Stimulated activated naive B cell treated with anti-CD40 and anti-IgM and Interleukin-4, amounts not matched to agents 10 μg/mL and 1 μg/mL and 100 μg/mL, for 72 hours (primary cell): ENCODE data around the gene NT5C1A.

Experiments
- ATAC-seq, 2 donors: fragments of 150-1000 bp; cut with Tn5 transposase; replicated peaks; 2 replicates each; pipeline ENCODE4 v1.10.0; 2021; ENCODE audit warnings: moderate library complexity in 1 of 2
- DNase-seq: peaks from one replicate; pipeline ENCODE4 v3.0.0; 2021
- H3K27ac Mint-ChIP-seq: one replicate; pipeline ENCODE4 v1.8.0; 2022; ENCODE audit warnings: mild to moderate bottlenecking, mixed read lengths
- H3K27me3 Mint-ChIP-seq, 2 donors: one replicate each; pipeline ENCODE4 v1.8.0; 2022; ENCODE audit warnings: mixed read lengths in 2 of 2
- H3K36me3 Mint-ChIP-seq, 2 donors: one replicate each; pipeline ENCODE4 v1.8.0; 2022; ENCODE audit warnings: mixed read lengths in 2 of 2, mild to moderate bottlenecking in 1 of 2
- H3K4me1 Mint-ChIP-seq, 2 donors: one replicate each; pipeline ENCODE4 v1.8.0; 2022; ENCODE audit warnings: mixed read lengths in 2 of 2, mild to moderate bottlenecking in 1 of 2
- H3K4me3 Mint-ChIP-seq, 2 donors: one replicate each; pipeline ENCODE4 v1.8.0; 2022; ENCODE audit warnings: mild to moderate bottlenecking in 2 of 2, mixed read lengths in 2 of 2, moderate library complexity in 1 of 2
- H3K9me3 Mint-ChIP-seq, 2 donors: one replicate each; pipeline ENCODE4 v1.8.0; 2022; ENCODE audit warnings: mixed read lengths in 2 of 2, mild to moderate bottlenecking in 1 of 2

NT5C1A gene

DNA sequence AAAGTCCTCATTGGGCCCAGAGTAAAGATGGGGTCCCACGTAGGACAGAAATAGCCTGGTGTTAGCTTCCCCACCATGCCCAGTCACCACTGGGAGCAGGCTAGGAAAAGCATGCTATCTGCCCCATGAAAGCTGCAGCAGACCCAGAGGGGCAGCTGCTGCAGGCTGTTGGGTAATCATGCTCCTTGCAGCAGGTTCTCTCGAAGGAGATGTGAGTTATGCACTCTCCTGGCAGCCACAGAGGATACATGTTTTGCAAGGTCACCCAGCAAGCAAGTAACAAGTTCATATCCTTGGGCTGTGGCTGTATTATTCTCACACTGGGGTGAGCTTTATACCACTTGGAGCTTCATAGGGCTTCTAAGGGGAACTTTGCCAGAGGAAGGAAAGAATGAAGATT, 23.4 kb downstream of the NT5C1A start:
- no peak for DNase-seq
- ATAC-seq = no peak
- no peak overlapping the region for H3K27ac Mint-ChIP-seq
- peaks cover 11 to 16% of the 10 kb centered on the region in 2 donors for H3K27me3 Mint-ChIP-seq
- peaks cover 0 to 1% of the 10 kb centered on the region in 2 donors for H3K36me3 Mint-ChIP-seq
- no peak overlapping the region for H3K4me3 Mint-ChIP-seq
- peaks cover 2 to 5% of the 10 kb centered on the region in 2 donors for H3K9me3 Mint-ChIP-seq
- no peaks in the 10 kb centered on the region for H3K4me1 Mint-ChIP-seq

- Mint-ChIP-seq H3K9me3 (peaks cover 3 to 9% of the 10 kb centered on the region in 2 donors), H3K27ac (no peak overlapping the region), H3K36me3 (peaks cover 0 to 1% of the 10 kb centered on the region in 2 donors), H3K4me3 (no peak overlapping the region), H3K4me1 (no peaks in the 10 kb centered on the region), H3K27me3 (peaks cover 6 to 16% of the 10 kb centered on the region in 2 donors)
- no peak for DNase-seq
- ATAC-seq = no peak
Measured at GRCh38 chr1:39647247-39647646, 24.7 kb downstream of the NT5C1A start.

DNA sequence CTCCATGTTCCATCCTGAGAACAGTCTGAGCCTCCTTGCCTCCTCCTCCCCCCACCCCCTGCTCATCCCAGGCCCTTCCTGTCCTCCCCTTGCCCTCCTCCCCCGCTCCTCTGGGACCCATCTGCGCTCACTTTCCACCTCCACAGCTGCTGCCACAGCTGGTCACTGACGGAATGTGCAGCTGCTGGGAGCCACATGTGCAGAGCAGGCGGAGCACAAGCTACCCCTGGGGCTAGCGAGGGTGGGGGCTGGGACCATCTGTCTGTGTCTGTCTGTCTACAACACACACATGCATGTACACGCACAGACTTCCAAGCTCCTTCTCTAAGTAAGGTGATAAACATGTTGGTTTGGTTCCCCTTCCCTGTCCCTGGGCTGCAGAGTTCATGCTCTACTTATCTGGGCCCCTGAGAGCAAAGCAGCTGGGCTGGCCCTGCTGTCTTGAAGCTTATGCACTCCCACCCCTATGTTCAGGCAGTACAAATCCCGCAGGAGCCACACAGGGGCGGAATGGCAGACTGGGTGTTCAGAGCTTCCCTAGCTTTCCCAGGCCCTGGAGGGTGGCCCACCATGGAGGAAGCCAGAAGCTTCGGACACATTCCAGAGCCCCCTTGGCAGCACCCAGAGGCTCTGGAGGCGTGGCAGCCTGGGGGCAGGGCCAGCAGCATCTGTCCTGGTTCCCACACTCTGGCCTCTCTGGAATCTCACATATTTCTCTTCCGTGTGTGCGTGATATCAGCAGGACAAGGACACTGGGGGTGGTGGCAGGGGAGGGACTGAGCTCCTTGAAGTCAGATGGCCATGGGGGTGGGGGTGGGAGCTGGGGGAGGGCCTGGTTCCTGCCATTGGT, 25.4 kb downstream of the NT5C1A start:
- H3K4me1 Mint-ChIP-seq = no peaks in the 10 kb centered on the region
- DNase-seq = no peak
- H3K36me3 Mint-ChIP-seq = peaks cover 0 to 1% of the 10 kb centered on the region in 2 donors
- H3K27ac Mint-ChIP-seq = peak overlapping the region; percentile 61
- no peak overlapping the region for H3K4me3 Mint-ChIP-seq
- peaks cover 6 to 16% of the 10 kb centered on the region in 2 donors for H3K27me3 Mint-ChIP-seq
- peak; percentile 44 to 52 for ATAC-seq
- peaks cover 3 to 9% of the 10 kb centered on the region in 2 donors for H3K9me3 Mint-ChIP-seq

GRCh38 chr1:39645411-39646043, 26.4 kb downstream of the NT5C1A start:
- peaks cover 0 to 1% of the 10 kb centered on the region in 2 donors for H3K36me3 Mint-ChIP-seq
- H3K27ac Mint-ChIP-seq = no peak overlapping the region
- ATAC-seq (no peak), DNase-seq (no peak)
- peaks cover 14 to 20% of the 10 kb centered on the region in 2 donors for H3K27me3 Mint-ChIP-seq
- H3K9me3 Mint-ChIP-seq = peaks cover 3 to 9% of the 10 kb centered on the region in 2 donors
- H3K4me1 Mint-ChIP-seq = no peaks in the 10 kb centered on the region
- H3K4me3 Mint-ChIP-seq = no peak overlapping the region

GRCh38 chr1:39643705-39644104, 28.2 kb downstream of the NT5C1A start:
- H3K9me3 Mint-ChIP-seq = peaks cover 3 to 9% of the 10 kb centered on the region in 2 donors
- ATAC-seq = no peak
- H3K36me3 Mint-ChIP-seq = no peaks in the 10 kb centered on the region
- no peak overlapping the region for H3K27ac Mint-ChIP-seq
- peaks cover 29 to 30% of the 10 kb centered on the region in 2 donors for H3K27me3 Mint-ChIP-seq
- H3K4me1 Mint-ChIP-seq = peaks cover 0 to 2% of the 10 kb centered on the region in 2 donors
- no peak for DNase-seq
- H3K4me3 Mint-ChIP-seq = no peak overlapping the region

- DNase-seq (no peak), ATAC-seq (no peak)
- H3K9me3 Mint-ChIP-seq = peaks cover 3 to 9% of the 10 kb centered on the region in 2 donors
- peaks cover 0 to 2% of the 10 kb centered on the region in 2 donors for H3K4me1 Mint-ChIP-seq
- no peaks in the 10 kb centered on the region for H3K36me3 Mint-ChIP-seq
- no peak overlapping the region for H3K4me3 Mint-ChIP-seq
- peaks cover 33 to 39% of the 10 kb centered on the region in 2 donors for H3K27me3 Mint-ChIP-seq
- H3K27ac Mint-ChIP-seq = no peak overlapping the region
Measured at GRCh38 chr1:39642796-39643195, 29.1 kb downstream of the NT5C1A start.

DNA sequence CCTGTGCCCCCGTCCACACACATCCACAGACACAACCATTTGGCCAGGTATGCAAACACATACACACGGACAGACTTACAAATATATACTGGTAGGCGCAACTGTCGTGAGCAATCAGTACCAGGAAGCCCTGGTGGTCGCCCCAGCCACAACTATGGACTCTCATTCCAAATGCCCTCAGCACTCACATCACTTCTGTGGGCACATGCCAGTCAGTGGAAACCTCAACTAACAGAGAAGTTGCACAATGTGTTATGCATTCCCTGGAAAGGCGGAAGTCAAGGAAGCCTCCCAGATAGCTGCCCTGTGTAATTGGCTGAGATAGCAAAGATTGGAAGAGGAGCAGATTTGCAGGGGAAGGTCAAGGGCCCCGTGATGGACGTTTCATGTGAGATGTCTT, 31.0 kb downstream of the NT5C1A start:
- Mint-ChIP-seq H3K36me3 (no peaks in the 10 kb centered on the region), H3K27ac (no peak overlapping the region), H3K9me3 (peaks cover 3 to 9% of the 10 kb centered on the region in 2 donors), H3K27me3 (peaks cover 33 to 51% of the 10 kb centered on the region in 2 donors), H3K4me1 (peaks cover 0 to 2% of the 10 kb centered on the region in 2 donors), H3K4me3 (no peak overlapping the region)
- ATAC-seq = no peak
- DNase-seq = no peak

DNA sequence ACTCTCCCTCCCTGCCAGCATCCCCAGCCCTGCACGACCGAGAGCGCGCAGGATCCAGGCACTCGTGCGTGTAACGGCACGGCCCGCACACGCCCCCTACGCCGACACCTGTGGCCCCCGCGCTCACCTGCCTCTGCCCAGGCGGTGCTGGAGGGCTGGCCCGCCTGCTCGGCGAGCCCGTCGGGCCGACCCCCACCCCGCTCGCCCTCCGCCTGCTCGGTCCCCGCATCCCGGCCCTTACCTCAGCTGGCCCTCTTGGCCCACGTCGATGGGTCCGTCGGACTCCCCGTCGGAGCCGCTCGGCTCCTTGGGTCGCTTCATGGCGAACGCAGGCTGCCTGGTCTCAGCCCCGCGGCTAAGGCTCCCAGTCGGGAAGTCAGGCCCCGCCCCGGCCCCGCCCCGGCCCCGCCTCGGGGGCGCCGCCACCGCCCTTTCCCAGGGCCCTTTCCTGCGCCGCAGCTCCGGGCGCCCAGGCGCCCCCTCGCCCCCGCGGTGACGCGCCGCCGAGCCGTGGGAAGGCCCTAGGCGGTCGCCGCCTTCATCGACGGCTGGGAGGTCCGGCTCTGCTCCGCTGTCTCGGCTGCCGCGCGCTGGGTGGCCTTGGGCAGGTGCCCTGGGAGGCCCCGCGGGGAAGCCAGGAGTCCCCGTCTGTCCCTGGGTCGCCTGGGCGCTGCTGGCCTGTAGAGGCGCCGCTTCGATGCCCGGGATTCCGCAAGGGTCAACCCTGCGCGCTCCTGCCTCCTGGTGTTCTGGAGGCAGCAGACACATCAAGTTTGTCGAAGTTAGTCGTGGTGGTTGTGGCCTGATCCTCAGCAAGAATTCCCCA, 32.4 kb downstream of the NT5C1A start, which contains the start of gene HEYL:
TSS of gene HEYL (minus strand) at position 339 of the 826 bp plus-strand sequence. CDS start at position 321, 18 bp downstream.
- DNase-seq (peak; percentile 36), ATAC-seq (peak; percentile 79 to 85)
- H3K4me1 Mint-ChIP-seq = peaks cover 0 to 2% of the 10 kb centered on the region in 2 donors
- H3K36me3 Mint-ChIP-seq = no peaks in the 10 kb centered on the region
- H3K4me3 Mint-ChIP-seq = peak within 1 kb of the TSS; percentile 62 to 72
- H3K27ac Mint-ChIP-seq = no peak within 1 kb of the TSS
- H3K27me3 Mint-ChIP-seq = peaks cover 43 to 59% of the 10 kb centered on the region in 2 donors
- H3K9me3 Mint-ChIP-seq = peaks cover 3 to 9% of the 10 kb centered on the region in 2 donors

GRCh38 chr1:39638965-39639304, 33.0 kb downstream of the NT5C1A start:
- Mint-ChIP-seq H3K4me3 (peak overlapping the region; percentile 62 to 72), H3K36me3 (no peaks in the 10 kb centered on the region), H3K27me3 (peaks cover 43 to 65% of the 10 kb centered on the region in 2 donors), H3K9me3 (peaks cover 3 to 8% of the 10 kb centered on the region in 2 donors), H3K4me1 (peaks cover 0 to 2% of the 10 kb centered on the region in 2 donors), H3K27ac (no peak overlapping the region)
- DNase-seq (no peak), ATAC-seq (no peak)

- no peak overlapping the region for H3K4me3 Mint-ChIP-seq
- no peak overlapping the region for H3K27ac Mint-ChIP-seq
- no peak for ATAC-seq
- no peak for DNase-seq
- H3K36me3 Mint-ChIP-seq = no peaks in the 10 kb centered on the region
- H3K27me3 Mint-ChIP-seq = peaks cover 50 to 73% of the 10 kb centered on the region in 2 donors
- H3K9me3 Mint-ChIP-seq = no peaks in the 10 kb centered on the region
- peaks cover 0 to 2% of the 10 kb centered on the region in 2 donors for H3K4me1 Mint-ChIP-seq
Measured at GRCh38 chr1:39637361-39637760, 34.5 kb downstream of the NT5C1A start.

DNA sequence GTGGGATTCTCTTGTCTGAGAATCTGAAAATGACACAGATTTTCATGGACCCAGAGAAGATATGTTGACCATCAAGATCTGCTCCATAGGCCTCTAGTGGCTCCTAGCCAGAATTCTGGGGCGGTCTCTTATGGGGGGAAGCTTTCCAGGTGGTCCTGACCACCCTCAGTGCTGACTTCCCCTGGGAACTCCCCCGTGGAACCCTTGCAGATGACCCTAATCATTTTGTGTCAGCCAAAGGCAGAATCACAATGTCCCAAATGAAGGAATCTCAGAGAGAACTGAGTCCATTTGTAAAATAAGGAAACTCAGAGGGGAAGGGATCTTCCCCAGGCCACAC, 36.1 kb downstream of the NT5C1A start:
- H3K27me3 Mint-ChIP-seq = peaks cover 49 to 74% of the 10 kb centered on the region in 2 donors
- peaks cover 0 to 2% of the 10 kb centered on the region in 2 donors for H3K4me1 Mint-ChIP-seq
- no peak overlapping the region for H3K27ac Mint-ChIP-seq
- ATAC-seq (no peak), DNase-seq (no peak)
- H3K9me3 Mint-ChIP-seq = no peaks in the 10 kb centered on the region
- H3K36me3 Mint-ChIP-seq = no peaks in the 10 kb centered on the region
- no peak overlapping the region for H3K4me3 Mint-ChIP-seq

GRCh38 chr1:39635205-39635870, 36.6 kb downstream of the NT5C1A start:
- H3K4me3 Mint-ChIP-seq = no peak overlapping the region
- H3K27ac Mint-ChIP-seq = no peak overlapping the region
- ATAC-seq (no peak), DNase-seq (no peak)
- peaks cover 47 to 69% of the 10 kb centered on the region in 2 donors for H3K27me3 Mint-ChIP-seq
- H3K9me3 Mint-ChIP-seq = no peaks in the 10 kb centered on the region
- peaks cover 0 to 2% of the 10 kb centered on the region in 2 donors for H3K4me1 Mint-ChIP-seq
- no peaks in the 10 kb centered on the region for H3K36me3 Mint-ChIP-seq

GRCh38 chr1:39633422-39633821, 38.5 kb downstream of the NT5C1A start:
- ATAC-seq = no peak
- Mint-ChIP-seq H3K27me3 (peaks cover 39 to 52% of the 10 kb centered on the region in 2 donors), H3K9me3 (no peaks in the 10 kb centered on the region), H3K27ac (no peak overlapping the region), H3K36me3 (no peaks in the 10 kb centered on the region), H3K4me3 (no peak overlapping the region), H3K4me1 (no peaks in the 10 kb centered on the region)
- no peak for DNase-seq
